Measurements from ENCODE around the gene HMG20A.

DNA sequence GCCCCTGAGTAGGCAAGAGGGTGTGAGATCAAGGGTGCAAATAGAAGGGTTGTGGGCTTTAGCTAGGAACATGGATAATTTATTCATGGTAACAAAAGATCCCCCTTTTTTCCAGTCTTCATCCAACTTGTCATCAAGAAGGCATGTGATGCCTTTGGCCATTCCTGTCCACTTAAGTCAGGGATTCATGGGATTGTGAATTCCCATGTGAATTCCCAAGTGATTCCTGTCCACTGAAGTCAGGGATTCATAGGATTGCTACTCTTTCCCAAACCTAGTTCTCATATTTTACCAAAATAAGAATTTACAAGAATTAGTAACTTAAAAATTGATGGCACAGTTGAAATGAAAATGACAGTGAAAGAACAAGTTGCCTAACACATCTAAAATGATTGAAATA is 40.8 kb downstream of the HMG20A start:
- TF ChIP-seq, protein P1, sequence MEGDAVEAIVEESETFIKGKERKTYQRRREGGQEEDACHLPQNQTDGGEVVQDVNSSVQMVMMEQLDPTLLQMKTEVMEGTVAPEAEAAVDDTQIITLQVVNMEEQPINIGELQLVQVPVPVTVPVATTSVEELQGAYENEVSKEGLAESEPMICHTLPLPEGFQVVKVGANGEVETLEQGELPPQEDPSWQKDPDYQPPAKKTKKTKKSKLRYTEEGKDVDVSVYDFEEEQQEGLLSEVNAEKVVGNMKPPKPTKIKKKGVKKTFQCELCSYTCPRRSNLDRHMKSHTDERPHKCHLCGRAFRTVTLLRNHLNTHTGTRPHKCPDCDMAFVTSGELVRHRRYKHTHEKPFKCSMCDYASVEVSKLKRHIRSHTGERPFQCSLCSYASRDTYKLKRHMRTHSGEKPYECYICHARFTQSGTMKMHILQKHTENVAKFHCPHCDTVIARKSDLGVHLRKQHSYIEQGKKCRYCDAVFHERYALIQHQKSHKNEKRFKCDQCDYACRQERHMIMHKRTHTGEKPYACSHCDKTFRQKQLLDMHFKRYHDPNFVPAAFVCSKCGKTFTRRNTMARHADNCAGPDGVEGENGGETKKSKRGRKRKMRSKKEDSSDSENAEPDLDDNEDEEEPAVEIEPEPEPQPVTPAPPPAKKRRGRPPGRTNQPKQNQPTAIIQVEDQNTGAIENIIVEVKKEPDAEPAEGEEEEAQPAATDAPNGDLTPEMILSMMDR (conservative IDR thresholded peaks at IDR 0.05; ENCODE audit: low read depth in 2 of 2) = no peak
- TF ChIP-seq EZH2 (IDR thresholded peaks at IDR 0.05; ENCODE audit: low read depth, unreplicated experiment) = no peak
- TF ChIP-seq, protein P2, sequence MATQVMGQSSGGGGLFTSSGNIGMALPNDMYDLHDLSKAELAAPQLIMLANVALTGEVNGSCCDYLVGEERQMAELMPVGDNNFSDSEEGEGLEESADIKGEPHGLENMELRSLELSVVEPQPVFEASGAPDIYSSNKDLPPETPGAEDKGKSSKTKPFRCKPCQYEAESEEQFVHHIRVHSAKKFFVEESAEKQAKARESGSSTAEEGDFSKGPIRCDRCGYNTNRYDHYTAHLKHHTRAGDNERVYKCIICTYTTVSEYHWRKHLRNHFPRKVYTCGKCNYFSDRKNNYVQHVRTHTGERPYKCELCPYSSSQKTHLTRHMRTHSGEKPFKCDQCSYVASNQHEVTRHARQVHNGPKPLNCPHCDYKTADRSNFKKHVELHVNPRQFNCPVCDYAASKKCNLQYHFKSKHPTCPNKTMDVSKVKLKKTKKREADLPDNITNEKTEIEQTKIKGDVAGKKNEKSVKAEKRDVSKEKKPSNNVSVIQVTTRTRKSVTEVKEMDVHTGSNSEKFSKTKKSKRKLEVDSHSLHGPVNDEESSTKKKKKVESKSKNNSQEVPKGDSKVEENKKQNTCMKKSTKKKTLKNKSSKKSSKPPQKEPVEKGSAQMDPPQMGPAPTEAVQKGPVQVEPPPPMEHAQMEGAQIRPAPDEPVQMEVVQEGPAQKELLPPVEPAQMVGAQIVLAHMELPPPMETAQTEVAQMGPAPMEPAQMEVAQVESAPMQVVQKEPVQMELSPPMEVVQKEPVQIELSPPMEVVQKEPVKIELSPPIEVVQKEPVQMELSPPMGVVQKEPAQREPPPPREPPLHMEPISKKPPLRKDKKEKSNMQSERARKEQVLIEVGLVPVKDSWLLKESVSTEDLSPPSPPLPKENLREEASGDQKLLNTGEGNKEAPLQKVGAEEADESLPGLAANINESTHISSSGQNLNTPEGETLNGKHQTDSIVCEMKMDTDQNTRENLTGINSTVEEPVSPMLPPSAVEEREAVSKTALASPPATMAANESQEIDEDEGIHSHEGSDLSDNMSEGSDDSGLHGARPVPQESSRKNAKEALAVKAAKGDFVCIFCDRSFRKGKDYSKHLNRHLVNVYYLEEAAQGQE (IDR thresholded peaks at IDR 0.05; ENCODE audit: unreplicated experiment) = no peak

Measured in GM23338 (cell line).